ENCODE measurements around the gene LRRC75A. TPM values are rescaled to one million over a fixed set of nuclear protein-coding genes. Genes with fewer than 3 reads are reported as not detected.

LRRC75A gene
- total and polyA plus RNA-seq, 2 of the 8 experiments (the other 6 are each of a cell fraction or from before 2014, with no cell fraction given), result 9.7 to 9.9 TPM

GRCh38 chr17:16430650-16431049, 61.3 kb downstream of the LRRC75A start:
- no peak overlapping the region for H4K8ac ChIP-seq (ENCODE audit: extremely low read depth, insufficient read depth, low read length)
- H2AFZ ChIP-seq (ENCODE audit: low read length), result no peak overlapping the region
- H3K18ac ChIP-seq (ENCODE audit: extremely low read depth, low read length), result no peak overlapping the region
- TF ChIP-seq SP1 (IDR thresholded peaks at IDR 0.05; ENCODE audit: low read depth, low read length), result no peak
- TF ChIP-seq SIX5 (IDR thresholded peaks at IDR 0.05; ENCODE audit: low read depth, low read length), result no peak
- no peak for TF ChIP-seq SRF (IDR thresholded peaks at IDR 0.05; ENCODE audit: low read depth, low read length)
- TF ChIP-seq RXRA (IDR thresholded peaks at IDR 0.05; ENCODE audit: insufficient read depth, low read depth, low read length), result no peak
- H4K5ac ChIP-seq (ENCODE audit: insufficient read length, low read depth, low read length), result no peak overlapping the region
- 78% methylated on average over 6 of the region's 6 CpGs; no CpG with 5 or more reads in 1 of the 2 experiments for WGBS, 2 experiments (ENCODE audit: extremely low coverage in 1 of 2, insufficient coverage in 1 of 2, insufficient read length in 1 of 2, insufficient replicate concordance in 2 of 2, low coverage in 1 of 2, low lambda C conversion rate in 2 of 2, missing lambda C conversion rate in 1 of 2)
- H3K4me1 ChIP-seq (replicated peaks in 1 of 4; ENCODE audit: control insufficient read depth in 3 of 4, insufficient read depth in 4 of 4, low read length in 3 of 4), result peaks cover 0 to 4% (median 2%) of the 10 kb centered on the region in 4 experiments; a peak in 3 of 7 replicates
- H3K23me2 ChIP-seq (ENCODE audit: low read depth, low read length), result no peaks in the 10 kb centered on the region
- no peak overlapping the region for H3K9ac ChIP-seq (replicated peaks in 1 of 4; ENCODE audit: extremely low read depth in 1 of 4, low read depth in 3 of 4, low read length in 3 of 4)
- no peak overlapping the region for H2BK120ac ChIP-seq (replicated peaks; ENCODE audit: low read depth, low read length)
- no peak overlapping the region for H3K14ac ChIP-seq (ENCODE audit: insufficient read length)
- FAIRE-seq (no peak), DNase-seq (ENCODE audit: low read depth in 1 of 2, low spot score in 2 of 2) (no peak)
- H3K56ac ChIP-seq (replicated peaks; ENCODE audit: insufficient read length, low read depth, low read length), result no peak overlapping the region
- no peak overlapping the region for H2BK15ac ChIP-seq (ENCODE audit: low read length)
- no peaks in the 10 kb centered on the region for H3K9me3 ChIP-seq (ENCODE audit: insufficient read depth in 2 of 2, low read depth in 1 of 2, low read length in 1 of 2)
- ChIA-PET CTCF (ENCODE audit: partially characterized antibody) (interaction anchor here (2.1 to 4.6 kb wide), 3 partner anchors 14 to 92 kb away, joined by 6 to 53 read pairs (median 6); partner anchors contain the start of gene TRPV2), POLR2A (ENCODE audit: partially characterized antibody) (interaction anchor here (1.2 to 3.3 kb wide), 2 partner anchors 14 to 50 kb away, joined by 3 to 9 read pairs; partner anchors contain the start of gene UBB)
- H3K4me3 ChIP-seq (ENCODE audit: extremely low read depth in 1 of 4, insufficient read depth in 2 of 4, low read depth in 3 of 4, low read length in 4 of 4), result no peak overlapping the region
- H3K79me1 ChIP-seq (ENCODE audit: low read depth, low read length), result no peaks in the 10 kb centered on the region
- H4K91ac ChIP-seq (replicated peaks; ENCODE audit: insufficient read length, low read length), result no peak overlapping the region
- H2AK5ac ChIP-seq (ENCODE audit: low read depth, low read length), result no peak overlapping the region
- H3K79me2 ChIP-seq (ENCODE audit: control insufficient read depth in 1 of 2, insufficient read depth in 2 of 2, low read length in 2 of 2), result no peaks in the 10 kb centered on the region
- no peak overlapping the region for H3K4ac ChIP-seq (replicated peaks; ENCODE audit: insufficient read length, low read depth, low read length)
- H3K27me3 ChIP-seq (replicated peaks in 1 of 4; ENCODE audit: control insufficient read depth in 3 of 4, extremely low read depth in 1 of 4, insufficient read depth in 3 of 4, low read length in 3 of 4), result no peaks in the 10 kb centered on the region; a peak in 1 of 7 replicates
- no peak overlapping the region for H3K27ac ChIP-seq (ENCODE audit: low read depth, low read length)
- no peak overlapping the region for H2BK5ac ChIP-seq (ENCODE audit: low read depth, low read length)
- no peak overlapping the region for H3K23ac ChIP-seq (ENCODE audit: insufficient read length)
- no peak overlapping the region for H2BK12ac ChIP-seq (ENCODE audit: low read depth, low read length)
- no peaks in the 10 kb centered on the region for H4K20me1 ChIP-seq (replicated peaks in 1 of 2; ENCODE audit: control insufficient read depth in 1 of 2, insufficient read depth in 2 of 2, low read length in 2 of 2)
- no peak overlapping the region for H2BK20ac ChIP-seq (ENCODE audit: low read length)
- H3K36me3 ChIP-seq (ENCODE audit: control insufficient read depth in 2 of 4, insufficient read depth in 4 of 4, low read length in 3 of 4), result no peaks in the 10 kb centered on the region
- no peak overlapping the region for H3K4me2 ChIP-seq (ENCODE audit: insufficient read depth in 1 of 2, low read depth in 2 of 2, low read length in 2 of 2)

Data from H1 (cell line).